CD14-positive monocyte (primary cell): ENCODE data around the gene CEP170B. TPM values are rescaled to one million over a fixed set of nuclear protein-coding genes. Genes with fewer than 3 reads are reported as not detected.

Experiments
- DNase-seq, 3 donors: peaks; one replicate each; pipeline ENCODE4 v3.0.0-alpha.2; 2011 to 2022
- H2AFZ ChIP-seq: 2 replicates; pipeline ENCODE4 v1.6.0; 2012; ENCODE audit warnings: mild to moderate bottlenecking, low read depth, low read length, inconsistent platforms; ENCODE audit not compliant: insufficient read depth, poor library complexity, severe bottlenecking
- H3K27ac ChIP-seq, 2 donors: 1 replicate in 1 of 2; 2 replicates in 1 of 2; pipeline ENCODE4 v1.5.1; 2012 to 2013; ENCODE audit warnings: low read length in 2 of 2, control low read depth in 1 of 2, inconsistent platforms in 1 of 2, low read depth in 1 of 2, mild to moderate bottlenecking in 1 of 2
- H3K27me3 ChIP-seq, 2 donors: one replicate each; pipeline versions ENCODE4 v1.6.0 to v1.6.1; 2011 to 2013; ENCODE audit warnings: low read length in 2 of 2; ENCODE audit not compliant: control insufficient read depth in 2 of 2, insufficient read depth in 2 of 2
- H3K36me3 ChIP-seq, 2 donors: replicated peaks in 1 of 2; 1 replicate in 1 of 2; 2 replicates in 1 of 2; pipeline versions ENCODE4 v1.5.1 to v1.6.1; 2012 to 2013; ENCODE audit warnings: low read length in 2 of 2, control low read depth in 1 of 2, inconsistent platforms in 1 of 2, mild to moderate bottlenecking in 1 of 2; ENCODE audit not compliant: insufficient read depth in 2 of 2, control insufficient read depth in 1 of 2
- H3K4me1 ChIP-seq, 2 donors: 1 replicate in 1 of 2; 2 replicates in 1 of 2; pipeline versions ENCODE4 v1.5.1 to v1.6.1; 2012 to 2013; ENCODE audit warnings: low read length in 2 of 2, control low read depth in 1 of 2, inconsistent platforms in 1 of 2, mild to moderate bottlenecking in 1 of 2, moderate library complexity in 1 of 2; ENCODE audit not compliant: insufficient read depth in 2 of 2, control insufficient read depth in 1 of 2
- H3K4me2 ChIP-seq: replicated peaks from 2 replicates; pipeline ENCODE3; 2012; ENCODE audit warnings: low read length, moderate library complexity, mild to moderate bottlenecking; ENCODE audit not compliant: poor library complexity, severe bottlenecking; ENCODE audit errors: extremely low read depth
- H3K4me3 ChIP-seq, 3 experiments: fragments of 200-600 bp in 1 of 3; sonication (generic) in 1 of 3; replicated peaks in 1 of 3; 1 replicate in 2 of 3; 2 replicates in 1 of 3; pipeline ENCODE4 v1.5.1; 2011 to 2013; ENCODE audit warnings: low read length in 3 of 3, mild to moderate bottlenecking in 3 of 3, control low read depth in 2 of 3, low read depth in 2 of 3, inconsistent platforms in 1 of 3, moderate library complexity in 1 of 3
- H3K79me2 ChIP-seq: 2 replicates; pipeline ENCODE4 v1.6.0; 2012; ENCODE audit warnings: mild to moderate bottlenecking, control low read depth, inconsistent platforms, low read length, moderate library complexity; ENCODE audit not compliant: insufficient read depth
- H3K9ac ChIP-seq: 2 replicates; pipeline ENCODE4 v1.6.0; 2017; ENCODE audit warnings: low read length, mild to moderate bottlenecking; ENCODE audit not compliant: insufficient read depth, poor library complexity, severe bottlenecking
- H3K9me3 ChIP-seq, 2 donors: replicated peaks in 1 of 2; 1 replicate in 1 of 2; 2 replicates in 1 of 2; pipeline versions ENCODE4 v1.5.1 to v1.6.1; 2012 to 2013; ENCODE audit warnings: low read length in 2 of 2, control low read depth in 1 of 2; ENCODE audit not compliant: control insufficient read depth in 1 of 2, insufficient read depth in 1 of 2
- H4K20me1 ChIP-seq: 2 replicates; pipeline ENCODE4 v1.6.0; 2012; ENCODE audit warnings: mild to moderate bottlenecking, low read length, control low read depth, moderate library complexity; ENCODE audit not compliant: insufficient read depth
- H3K27ac Mint-ChIP-seq, 7 donors: one replicate each; pipeline ENCODE4 v1.8.0; 2020; ENCODE audit warnings: mild to moderate bottlenecking in 7 of 7, mixed read lengths in 7 of 7, moderate library complexity in 6 of 7, inconsistent platforms in 2 of 7
- H3K27me3 Mint-ChIP-seq, 3 donors: one replicate each; pipeline ENCODE4 v1.8.0; 2021 to 2022; ENCODE audit warnings: low read depth in 3 of 3, mild to moderate bottlenecking in 3 of 3, mixed read lengths in 3 of 3, moderate library complexity in 3 of 3, inconsistent platforms in 1 of 3
- H3K36me3 Mint-ChIP-seq, 2 donors: one replicate each; pipeline ENCODE4 v1.8.0; 2020; ENCODE audit warnings: mixed read lengths in 2 of 2, inconsistent platforms in 1 of 2, mild to moderate bottlenecking in 1 of 2
- H3K4me1 Mint-ChIP-seq: one replicate; pipeline ENCODE4 v1.8.0; 2020; ENCODE audit warnings: mild to moderate bottlenecking, mixed read lengths
- H3K4me3 Mint-ChIP-seq, 2 donors: one replicate each; pipeline ENCODE4 v1.8.0; 2020; ENCODE audit warnings: mild to moderate bottlenecking in 2 of 2, mixed read lengths in 2 of 2, moderate library complexity in 1 of 2
- H3K9me3 Mint-ChIP-seq, 7 donors: one replicate each; pipeline ENCODE4 v1.8.0; 2020 to 2022; ENCODE audit warnings: mixed read lengths in 7 of 7, mild to moderate bottlenecking in 6 of 7, moderate library complexity in 6 of 7, inconsistent platforms in 2 of 7
- CTCF ChIP-seq: fragments of 200-600 bp; IDR thresholded peaks from one replicate; pipeline ENCODE4 v1.8.0; 2022; ENCODE audit warnings: antibody characterized with exemption, mild to moderate bottlenecking
- WGBS: methylation state at CpG from one replicate; pipeline ENCODE4 v1.1.5; 2013; ENCODE audit warnings: missing lambda C conversion rate; ENCODE audit not compliant: insufficient coverage; 5-methylcytosine and 5-hydroxymethylcytosine counted together
- intact Hi-C, 2 donors: fragments of 100-400 bp; cut with micrococcal nuclease; formaldehyde crosslinking; loops; one replicate each; pipeline versions ENCODE4 v1.15.0 to v1.15.1; 2023
- polyA plus RNA-seq, 3 donors: library from polyadenylated mRNA; depleted of rRNA in 1 of 3; unstranded in 2 of 3; stranded (reverse) in 1 of 3; fragments of 300-500 nt in 2 of 3; fragments of >200 nt in 1 of 3; fragmentation: Illumina TruSeq in 2 of 3; gene quantifications; 1 replicate in 2 of 3; 2 replicates in 1 of 3; pipeline ENCODE4 v1.2.3, GENCODE V29; 2012 to 2021

The CEP170B gene
- polyA plus RNA-seq, 3 donors, result 0.09 TPM; not detected in 2

DNA sequence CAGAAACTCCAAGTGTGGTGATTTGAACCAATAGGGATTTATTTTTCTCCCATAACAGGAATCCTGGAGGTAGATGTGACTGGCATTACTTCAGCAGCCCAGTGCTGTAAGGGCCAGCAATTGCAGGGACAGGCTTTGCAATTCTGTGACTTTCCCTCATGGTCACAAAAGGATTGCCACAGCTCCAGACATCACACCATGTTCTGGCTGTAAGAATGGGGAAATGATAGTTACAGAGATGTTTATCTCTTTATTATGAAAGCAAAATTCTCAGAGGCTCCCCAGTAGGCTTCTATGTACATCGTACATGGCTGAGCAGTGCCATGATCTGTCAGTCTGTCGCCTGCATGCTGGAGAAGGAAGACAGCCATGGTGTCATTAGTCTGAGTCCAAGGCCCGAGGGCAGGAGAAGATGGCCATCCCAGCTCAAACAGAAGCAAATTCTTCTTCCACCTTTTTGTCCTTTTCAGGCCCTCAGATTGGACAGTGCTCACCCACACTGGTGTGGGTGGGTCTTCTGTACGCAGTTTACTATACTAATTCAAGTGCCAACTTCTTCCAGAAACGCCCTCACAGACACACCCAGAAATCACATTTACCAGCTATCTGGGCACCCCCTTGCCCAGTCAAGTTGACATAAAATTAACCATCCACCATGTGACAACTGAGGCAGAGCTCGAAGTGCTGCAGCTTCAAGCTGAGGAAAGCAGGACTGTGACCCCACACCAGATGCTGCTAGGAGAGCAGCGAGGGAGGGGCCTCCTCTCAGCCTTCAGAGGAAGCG is 46.9 kb upstream of the CEP170B start:
- H3K27ac ChIP-seq, result no peak overlapping the region
- H3K36me3 ChIP-seq, result no peaks in the 10 kb centered on the region
- WGBS, result 97% methylated on average over 8 of the region's 8 CpGs
- intact Hi-C loops, result no loop called here
- no peak overlapping the region for H3K4me3 ChIP-seq
- Mint-ChIP-seq H3K9me3 (peaks cover 0 to 8% (median 2%) of the 10 kb centered on the region in 7 donors), H3K4me3 (peak overlapping the region in 1 of 2 donors; percentile 12), H3K36me3 (peaks cover 0 to 8% of the 10 kb centered on the region in 2 donors), H3K27ac (no peak overlapping the region), H3K4me1 (peaks cover 22% of the 10 kb centered on the region), H3K27me3 (peaks cover under 1 to 3% (median 2%) of the 10 kb centered on the region in 3 donors)
- no peak for DNase-seq
- TF ChIP-seq CTCF, result no peak
- H3K27me3 ChIP-seq, result no peaks in the 10 kb centered on the region
- peaks cover 0 to 3% of the 10 kb centered on the region in 2 donors for H3K9me3 ChIP-seq
- no peak overlapping the region for H2AFZ ChIP-seq
- H3K4me1 ChIP-seq, result peaks cover 21 to 29% of the 10 kb centered on the region in 2 donors
- no peak overlapping the region for H3K9ac ChIP-seq
- H3K4me2 ChIP-seq, result no peak overlapping the region
- no peaks in the 10 kb centered on the region for H4K20me1 ChIP-seq
- peaks cover 6% of the 10 kb centered on the region for H3K79me2 ChIP-seq

DNA sequence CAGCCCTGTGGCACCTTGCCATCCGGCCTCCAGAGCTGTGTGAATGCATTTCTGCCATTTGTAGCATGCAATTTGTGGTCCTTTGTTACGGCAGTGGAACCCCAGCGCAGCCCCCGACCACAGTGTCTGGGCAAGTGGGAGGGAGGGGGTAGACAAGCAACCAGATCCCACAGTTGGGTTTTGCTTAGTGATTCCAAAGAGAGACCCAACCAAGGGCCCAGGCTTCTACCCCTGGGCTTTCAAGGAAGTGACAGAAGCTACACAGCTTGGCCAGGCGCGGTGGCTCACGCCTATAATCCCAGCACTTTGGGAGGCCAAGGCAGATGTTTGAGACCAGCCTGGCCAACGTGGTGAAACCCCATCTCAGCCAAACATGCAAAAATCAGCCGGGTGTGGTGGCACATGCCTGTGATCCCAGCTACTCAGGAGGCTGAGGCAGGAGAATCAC is 46.3 kb upstream of the CEP170B start:
- 90% methylated on average over 9 of the region's 9 CpGs for WGBS
- peak overlapping the region in 1 of 2 donors; percentile 12 for H3K4me3 Mint-ChIP-seq
- no peaks in the 10 kb centered on the region for H3K36me3 ChIP-seq
- no peak overlapping the region for H3K4me3 ChIP-seq
- peaks cover 0 to 3% of the 10 kb centered on the region in 2 donors for H3K9me3 ChIP-seq
- H3K36me3 Mint-ChIP-seq, result peaks cover 0 to 8% of the 10 kb centered on the region in 2 donors
- peaks cover 2 to 5% (median 3%) of the 10 kb centered on the region in 3 donors for H3K27me3 Mint-ChIP-seq
- TF ChIP-seq CTCF, result no peak
- H3K27ac ChIP-seq, result no peak overlapping the region
- H3K27me3 ChIP-seq, result no peaks in the 10 kb centered on the region
- H3K9me3 Mint-ChIP-seq, result peaks cover 0 to 8% (median 2%) of the 10 kb centered on the region in 7 donors
- H3K79me2 ChIP-seq, result peaks cover 3% of the 10 kb centered on the region
- no peak overlapping the region for H3K4me2 ChIP-seq
- no peak overlapping the region for H3K9ac ChIP-seq
- H4K20me1 ChIP-seq, result no peaks in the 10 kb centered on the region
- peaks cover 21 to 29% of the 10 kb centered on the region in 2 donors for H3K4me1 ChIP-seq
- H2AFZ ChIP-seq, result no peak overlapping the region
- DNase-seq, result no peak
- H3K27ac Mint-ChIP-seq, result no peak overlapping the region
- peaks cover 21% of the 10 kb centered on the region for H3K4me1 Mint-ChIP-seq
- intact Hi-C loops, result no loop called here
